Tibial artery (tissue), 4 donors: ENCODE data around the gene TMEM213.

Source experiments
- DNase-seq, 2 donors: peaks; one replicate each; pipeline ENCODE4 v3.0.0-alpha.2; 2019
- H3K27ac ChIP-seq, 2 donors: fragments of 200-600 bp; sonication (generic) in 1 of 2; 1 replicate in 1 of 2; 2 replicates in 1 of 2; pipeline ENCODE4 v1.5.1; 2018 to 2019; ENCODE audit warnings: mild to moderate bottlenecking in 1 of 2
- H3K27me3 ChIP-seq, 2 donors: fragments of 200-600 bp; sonication (generic) in 1 of 2; one replicate each; pipeline versions ENCODE4 v1.5.1 to v1.6.0; 2016 to 2019
- H3K36me3 ChIP-seq, 3 donors: fragments of 200-600 bp; sonication (generic) in 2 of 3; one replicate each; pipeline ENCODE4 v1.5.1; 2016 to 2019; ENCODE audit warnings: mild to moderate bottlenecking in 2 of 3
- H3K4me1 ChIP-seq, 4 donors: fragments of 200-600 bp; sonication (generic) in 2 of 4; 1 replicate in 3 of 4; 2 replicates in 1 of 4; pipeline ENCODE4 v1.5.1; 2016 to 2019
- H3K4me3 ChIP-seq, 2 donors: fragments of 200-600 bp; sonication (generic) in 1 of 2; 1 replicate in 1 of 2; 2 replicates in 1 of 2; pipeline ENCODE4 v1.5.1; 2018 to 2019; ENCODE audit warnings: mild to moderate bottlenecking in 2 of 2
- H3K9me3 ChIP-seq, 3 donors: fragments of 200-600 bp; sonication (generic) in 1 of 3; one replicate each; pipeline ENCODE4 v1.5.1; 2016 to 2019
- CTCF ChIP-seq, 2 experiments: fragments of 200-600 bp in 1 of 2; fragments of 450-650 bp in 1 of 2; IDR thresholded peaks; one replicate each; pipeline ENCODE4 v1.5.1; 2017 to 2019; ENCODE audit warnings: antibody characterized with exemption in 2 of 2, mild to moderate bottlenecking in 1 of 2, moderate library complexity in 1 of 2
- intact Hi-C: fragments of 100-400 bp; cut with DNase I; formaldehyde crosslinking; loops from one replicate; pipeline ENCODE4 v1.15.0; 2023; ENCODE audit warnings: low total_unique reads

Gene TMEM213

GRCh38 chr7:138853448-138853847 is 55.7 kb downstream of the TMEM213 start:
- H3K27me3 ChIP-seq: no peaks in the 10 kb centered on the region
- intact Hi-C loops: no loop called here

GRCh38 chr7:138854115-138854645 is 56.4 kb downstream of the TMEM213 start:
- H3K4me3 ChIP-seq: no peak overlapping the region
- TF ChIP-seq CTCF (IDR thresholded peaks at IDR 0.05): no peak

More at GRCh38 chr7:138853448-138853847, 55.7 kb downstream of the TMEM213 start:
- Histone ChIP-seq H3K9me3 (no peaks in the 10 kb centered on the region), H3K27ac (no peak overlapping the region), H3K4me3 (no peak overlapping the region), H3K36me3 (no peaks in the 10 kb centered on the region), H3K4me1 (no peaks in the 10 kb centered on the region)
- DNase-seq: no peak
- TF ChIP-seq CTCF (IDR thresholded peaks at IDR 0.05): no peak

GRCh38 chr7:138857728-138858127 is 59.9 kb downstream of the TMEM213 start:
- Histone ChIP-seq H3K27me3 (no peaks in the 10 kb centered on the region), H3K9me3 (no peaks in the 10 kb centered on the region), H3K27ac (no peak overlapping the region), H3K36me3 (peaks cover 0 to 3% (median 0%) of the 10 kb centered on the region in 3 donors), H3K4me3 (no peak overlapping the region), H3K4me1 (no peaks in the 10 kb centered on the region)
- intact Hi-C loops: no loop called here
- TF ChIP-seq CTCF (IDR thresholded peaks at IDR 0.05): no peak
- no peak for DNase-seq

More at GRCh38 chr7:138854115-138854645, 56.4 kb downstream of the TMEM213 start:
- no peaks in the 10 kb centered on the region for H3K9me3 ChIP-seq
- no peak for DNase-seq
- H3K36me3 ChIP-seq: no peaks in the 10 kb centered on the region
- intact Hi-C loops: no loop called here
- no peaks in the 10 kb centered on the region for H3K4me1 ChIP-seq
- H3K27ac ChIP-seq: no peak overlapping the region
- H3K27me3 ChIP-seq: no peaks in the 10 kb centered on the region

GRCh38 chr7:138861051-138861450 is 63.3 kb downstream of the TMEM213 start:
- no peak for DNase-seq

GRCh38 chr7:138863931-138864330 is 66.1 kb downstream of the TMEM213 start:
- H3K27me3 ChIP-seq: no peaks in the 10 kb centered on the region
- DNase-seq: no peak
- peaks cover 0 to 13% (median 0%) of the 10 kb centered on the region in 3 donors for H3K36me3 ChIP-seq
- H3K9me3 ChIP-seq: no peaks in the 10 kb centered on the region
- intact Hi-C loops: no loop called here
- no peaks in the 10 kb centered on the region for H3K4me1 ChIP-seq
- H3K4me3 ChIP-seq: no peak overlapping the region
- no peak for TF ChIP-seq CTCF (IDR thresholded peaks at IDR 0.05)
- no peak overlapping the region for H3K27ac ChIP-seq

More at GRCh38 chr7:138861051-138861450, 63.3 kb downstream of the TMEM213 start:
- H3K27ac ChIP-seq: no peak overlapping the region
- no peaks in the 10 kb centered on the region for H3K4me1 ChIP-seq
- H3K9me3 ChIP-seq: no peaks in the 10 kb centered on the region
- H3K27me3 ChIP-seq: no peaks in the 10 kb centered on the region
- no peak for TF ChIP-seq CTCF (IDR thresholded peaks at IDR 0.05)
- peaks cover 0 to 3% (median 0%) of the 10 kb centered on the region in 3 donors for H3K36me3 ChIP-seq
- intact Hi-C loops: no loop called here
- H3K4me3 ChIP-seq: no peak overlapping the region

GRCh38 chr7:138864667-138865066 is 66.9 kb downstream of the TMEM213 start:
- Histone ChIP-seq H3K4me1 (no peaks in the 10 kb centered on the region), H3K27ac (no peak overlapping the region), H3K27me3 (no peaks in the 10 kb centered on the region), H3K4me3 (no peak overlapping the region), H3K9me3 (no peaks in the 10 kb centered on the region), H3K36me3 (peaks cover 0 to 20% (median 0%) of the 10 kb centered on the region in 3 donors)
- no peak for TF ChIP-seq CTCF (IDR thresholded peaks at IDR 0.05)
- intact Hi-C loops: no loop called here
- DNase-seq: no peak
